GM11168 (cell line): ENCODE measurements around the gene TRPC4AP.

Experiments
- in situ Hi-C: fragments of 300-500 bp; cut with MboI; formaldehyde crosslinking; loops from one replicate; pipeline ENCODE4 v1.12.0; 2022; ENCODE audit warnings: low sequenced_read_pairs; ENCODE audit not compliant: unreplicated experiment

TRPC4AP gene

DNA sequence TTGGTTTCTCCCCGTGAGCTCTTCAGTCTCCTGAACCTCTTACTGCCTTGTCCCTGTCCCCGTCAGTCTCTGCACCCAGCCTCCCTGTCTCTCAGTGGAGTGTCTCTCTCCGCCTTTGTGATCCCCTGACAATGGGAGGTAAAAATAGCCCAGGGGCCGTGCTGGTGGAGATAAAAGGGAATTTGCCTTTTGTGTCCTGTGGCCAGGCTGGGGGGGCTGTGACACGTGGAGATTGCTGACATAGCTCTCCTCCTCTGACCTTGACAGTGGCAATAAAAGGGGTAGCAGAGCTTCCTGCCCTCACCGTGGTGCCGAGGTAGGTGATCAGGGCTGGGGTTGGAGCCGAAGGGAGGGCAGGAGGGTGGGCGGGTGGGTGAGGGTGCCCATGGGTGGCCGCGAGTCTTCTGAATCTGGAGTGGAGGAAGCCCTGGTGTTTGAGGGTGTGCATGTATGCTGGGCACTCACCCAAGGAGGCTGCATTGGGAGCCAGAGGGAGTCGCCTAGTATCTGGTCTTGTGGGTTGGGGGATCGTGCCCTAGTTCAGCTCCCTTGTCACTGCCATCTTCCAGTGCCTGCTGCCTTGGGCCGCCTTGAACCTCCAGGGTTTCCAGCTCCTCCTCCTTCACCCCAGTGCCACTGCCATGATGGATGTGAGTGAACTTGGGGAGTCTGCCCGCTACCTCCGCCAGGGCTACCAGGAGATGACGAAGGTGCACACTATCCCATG lies 115.1 kb downstream of the TRPC4AP start:
- in situ Hi-C loops: loop anchor here (10.0 kb wide), 1 partner anchor 143 kb away; no protein-coding TSS in a partner anchor

GRCh38 chr20:34976286-34976685 lies 116.3 kb downstream of the TRPC4AP start:
- in situ Hi-C loops: loop anchor here (10.0 kb wide), 1 partner anchor 141 kb away; no protein-coding TSS in a partner anchor

DNA sequence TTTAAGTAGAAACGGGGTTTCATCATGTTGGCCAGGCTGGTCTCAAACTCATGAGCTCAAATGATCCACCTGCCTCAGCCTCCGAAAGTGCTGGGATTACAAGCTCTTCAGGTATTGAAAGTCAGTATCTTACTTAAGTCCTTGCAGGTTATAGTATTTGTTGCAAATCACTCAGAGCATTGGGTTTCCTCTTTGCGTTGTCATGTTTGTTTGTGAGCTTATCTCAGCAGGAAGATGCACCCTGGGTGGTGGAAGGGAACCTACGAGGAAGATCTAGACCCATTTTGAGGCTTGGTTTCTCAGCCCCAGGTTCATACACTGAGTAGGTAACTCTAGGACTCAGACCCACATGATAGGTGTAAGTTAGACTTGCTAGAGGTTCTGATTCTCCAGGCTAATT lies 118.4 kb downstream of the TRPC4AP start:
- in situ Hi-C loops: loop anchor here (10.0 kb wide), 1 partner anchor 139 kb away; no protein-coding TSS in a partner anchor

DNA sequence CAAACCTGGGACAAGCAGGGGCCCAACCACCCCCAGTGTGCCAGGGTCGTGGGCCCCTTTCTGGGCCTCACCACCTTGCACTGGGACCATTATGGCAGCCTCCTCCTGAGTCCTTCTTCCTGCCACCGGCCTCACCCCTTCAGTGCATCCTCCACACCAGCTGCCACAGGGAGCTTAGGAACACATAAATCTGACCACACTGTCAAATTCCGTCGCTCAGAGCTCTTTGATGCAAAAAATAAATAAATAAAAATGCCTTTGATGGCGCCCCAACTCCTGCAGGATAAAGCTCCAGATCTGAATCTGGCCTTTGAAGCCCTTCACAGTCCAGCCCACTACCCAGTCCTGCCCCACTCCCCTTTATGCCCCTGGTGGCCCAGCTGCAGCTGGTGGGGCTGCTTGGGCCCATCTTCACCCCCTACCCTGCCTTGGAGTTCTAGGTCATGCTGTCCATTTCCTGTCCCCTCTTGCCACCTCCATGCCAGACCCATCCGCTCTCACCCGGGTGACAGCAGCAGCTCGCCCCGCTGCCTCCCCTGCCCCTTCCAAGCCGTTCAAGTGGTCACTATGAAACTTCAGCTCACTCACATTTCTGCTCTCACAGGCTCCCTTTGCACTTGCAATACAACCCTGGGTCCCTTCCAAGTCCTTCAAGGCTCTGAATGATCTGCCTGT lies 120.9 kb downstream of the TRPC4AP start:
- in situ Hi-C loops: loop anchor here (10.0 kb wide), 1 partner anchor 137 kb away; no protein-coding TSS in a partner anchor

DNA sequence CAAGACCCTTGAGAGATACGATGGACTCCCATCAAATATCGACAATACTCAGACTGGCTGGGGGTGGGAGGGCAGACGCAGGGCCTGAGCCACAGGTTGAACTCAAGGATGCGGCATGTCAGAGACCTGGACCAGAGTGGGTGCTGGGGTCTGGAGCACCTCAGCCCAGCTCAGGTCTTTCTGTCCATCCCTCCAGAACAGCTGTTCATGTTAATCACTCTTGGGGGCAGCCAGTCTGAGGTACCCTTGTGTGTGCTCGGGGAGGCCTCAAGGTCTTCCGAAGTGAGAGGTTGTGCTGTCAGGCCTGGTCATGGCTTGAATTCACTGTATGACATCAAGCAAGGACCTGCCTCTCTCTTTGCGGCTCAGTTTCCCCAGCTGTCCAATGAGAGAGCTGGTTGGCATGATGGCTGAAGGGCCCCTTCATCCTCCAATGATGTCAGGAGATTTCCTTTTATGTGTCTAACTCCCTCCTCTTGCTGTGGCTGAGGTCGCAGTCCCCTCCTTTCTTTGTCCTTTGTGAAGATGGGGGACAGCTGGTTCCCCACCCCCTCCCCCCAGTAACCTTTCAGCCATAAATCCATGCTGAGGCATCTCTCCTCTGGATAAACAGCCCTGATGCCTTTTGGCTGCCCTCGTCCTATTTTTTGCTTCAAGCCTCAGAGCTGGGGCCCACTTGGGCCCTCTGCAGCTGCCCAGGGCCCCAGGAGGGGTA lies 121.6 kb downstream of the TRPC4AP start:
- in situ Hi-C loops: loop anchor here (10.0 kb wide), 1 partner anchor 136 kb away; no protein-coding TSS in a partner anchor

DNA sequence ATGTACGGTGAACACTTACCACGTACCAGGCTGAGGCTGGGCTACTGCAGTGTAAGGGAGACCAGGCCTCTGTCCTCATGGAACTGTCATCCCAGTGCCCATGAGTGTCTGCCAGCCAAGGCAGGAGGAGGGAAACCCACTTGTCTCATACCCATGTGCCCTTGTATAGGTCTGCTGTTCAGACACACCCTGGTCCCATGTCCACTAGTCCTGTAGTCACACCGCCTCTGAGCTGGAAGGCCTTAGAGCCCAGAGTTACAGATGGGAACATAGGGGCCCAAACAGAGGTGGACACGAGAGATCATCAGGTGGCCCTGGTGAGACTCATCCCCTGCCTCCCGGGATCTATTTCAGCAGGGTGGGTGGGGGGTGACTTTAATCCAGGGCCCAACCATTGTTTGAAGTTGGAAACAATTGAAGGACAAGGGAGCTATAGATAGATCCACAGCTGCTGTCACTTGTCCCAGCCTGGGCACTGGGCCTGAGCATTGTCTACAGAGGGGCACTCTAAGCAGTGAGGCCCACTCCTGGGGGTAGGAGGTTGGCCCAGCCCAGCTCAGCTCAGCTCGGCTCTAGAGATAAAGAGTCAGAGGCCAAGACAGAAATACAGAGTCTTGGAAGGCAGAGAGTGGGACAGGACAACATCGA lies 122.3 kb downstream of the TRPC4AP start:
- in situ Hi-C loops: loop anchor here (10.0 kb wide), 1 partner anchor 136 kb away; no protein-coding TSS in a partner anchor

DNA sequence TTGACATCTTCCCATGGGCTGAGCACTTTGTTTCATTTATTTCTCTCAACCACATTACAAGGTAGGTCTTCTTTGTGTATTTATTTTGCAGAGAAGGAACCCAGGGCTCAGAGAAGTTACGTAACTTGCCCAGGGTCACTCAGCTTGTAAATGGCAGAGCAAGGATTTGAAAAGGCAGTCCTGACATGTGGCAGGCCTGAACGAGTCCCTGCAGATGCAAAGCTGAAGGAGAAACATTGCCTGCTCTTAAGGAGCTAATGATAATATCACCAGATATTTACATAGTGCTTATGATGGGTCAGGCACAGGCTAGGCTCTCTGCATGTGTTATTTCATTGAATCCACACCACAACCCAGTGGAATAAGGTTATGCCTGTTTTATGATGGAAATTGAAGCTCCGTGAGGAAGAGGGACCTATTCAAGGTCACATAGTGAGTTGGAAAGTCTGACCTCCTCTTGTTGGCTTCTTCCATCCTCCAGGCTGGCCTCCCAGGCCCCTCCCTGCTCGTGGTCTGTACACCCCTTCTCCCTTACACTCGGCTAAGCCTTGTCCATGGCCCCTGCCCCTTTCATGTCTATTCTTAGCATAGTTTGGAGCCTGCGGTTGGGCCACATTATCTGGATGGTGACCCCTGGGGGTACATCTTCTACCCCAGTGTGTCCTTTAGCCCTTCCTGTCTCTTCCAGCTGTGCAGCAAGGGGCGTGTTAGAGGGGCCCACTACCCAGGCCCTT lies 124.4 kb downstream of the TRPC4AP start:
- in situ Hi-C loops: no loop called here

DNA sequence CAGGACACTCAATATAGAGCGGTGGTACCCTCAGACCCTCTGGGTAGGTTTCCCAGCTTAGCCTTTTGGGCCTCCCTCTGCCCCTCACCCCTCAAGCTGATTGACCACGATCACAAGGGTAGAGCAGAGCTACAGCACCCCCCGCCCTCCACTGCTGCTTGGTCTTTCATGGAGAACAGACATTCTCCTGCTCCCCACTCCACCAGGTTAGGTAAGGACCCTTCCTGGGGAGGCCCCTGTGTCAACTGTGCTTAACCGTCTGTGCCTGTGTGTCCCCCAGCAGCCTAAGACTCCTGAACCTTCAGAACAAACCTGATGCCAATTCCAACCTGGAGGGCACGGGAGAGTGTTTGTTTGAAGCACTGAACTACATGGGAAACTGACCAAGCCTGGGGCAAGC lies 125.2 kb downstream of the TRPC4AP start:
- in situ Hi-C loops: no loop called here

DNA sequence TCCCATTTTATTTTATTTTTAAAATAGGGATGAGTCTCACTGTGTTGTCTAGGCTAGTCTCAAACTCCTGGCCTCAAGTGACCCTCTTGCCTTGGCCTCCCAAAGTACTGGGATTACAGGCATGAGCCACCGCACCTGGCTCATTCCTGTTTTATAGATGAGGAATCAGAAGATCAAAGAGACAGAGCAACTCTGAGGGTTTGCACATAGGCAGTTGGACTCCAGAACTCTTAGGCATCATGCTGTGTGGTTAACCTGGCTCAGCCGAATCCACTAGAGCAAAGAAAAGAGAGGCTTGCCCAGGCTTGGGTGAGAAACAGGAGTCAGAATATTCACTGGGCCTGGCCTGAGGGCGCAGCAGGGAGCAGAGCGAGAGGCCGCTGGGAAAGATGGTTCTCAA lies 127.6 kb downstream of the TRPC4AP start:
- in situ Hi-C loops: no loop called here

DNA sequence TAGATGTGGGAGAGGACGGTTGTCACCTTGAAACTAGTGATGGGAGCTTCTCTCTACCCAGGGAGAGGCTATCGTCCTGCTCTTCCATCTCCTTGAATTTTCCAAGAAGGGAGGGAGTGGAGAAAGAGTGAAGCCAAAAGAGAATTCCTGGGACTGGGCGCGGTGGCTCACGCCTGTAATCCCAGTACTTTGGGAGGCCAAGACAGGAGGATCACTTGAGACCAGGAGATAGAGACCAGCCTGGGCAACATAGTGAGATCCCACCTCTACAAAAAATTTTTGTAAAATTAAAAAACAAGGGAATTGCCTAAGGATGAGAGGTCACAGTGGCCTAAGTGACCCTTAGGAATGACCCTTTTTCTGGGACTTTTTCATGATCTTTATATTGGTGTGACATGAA lies 128.1 kb downstream of the TRPC4AP start:
- in situ Hi-C loops: loop anchor here (5.0 kb wide), 1 partner anchor 92 kb away; the partner anchor contains the start of gene GGT7

DNA sequence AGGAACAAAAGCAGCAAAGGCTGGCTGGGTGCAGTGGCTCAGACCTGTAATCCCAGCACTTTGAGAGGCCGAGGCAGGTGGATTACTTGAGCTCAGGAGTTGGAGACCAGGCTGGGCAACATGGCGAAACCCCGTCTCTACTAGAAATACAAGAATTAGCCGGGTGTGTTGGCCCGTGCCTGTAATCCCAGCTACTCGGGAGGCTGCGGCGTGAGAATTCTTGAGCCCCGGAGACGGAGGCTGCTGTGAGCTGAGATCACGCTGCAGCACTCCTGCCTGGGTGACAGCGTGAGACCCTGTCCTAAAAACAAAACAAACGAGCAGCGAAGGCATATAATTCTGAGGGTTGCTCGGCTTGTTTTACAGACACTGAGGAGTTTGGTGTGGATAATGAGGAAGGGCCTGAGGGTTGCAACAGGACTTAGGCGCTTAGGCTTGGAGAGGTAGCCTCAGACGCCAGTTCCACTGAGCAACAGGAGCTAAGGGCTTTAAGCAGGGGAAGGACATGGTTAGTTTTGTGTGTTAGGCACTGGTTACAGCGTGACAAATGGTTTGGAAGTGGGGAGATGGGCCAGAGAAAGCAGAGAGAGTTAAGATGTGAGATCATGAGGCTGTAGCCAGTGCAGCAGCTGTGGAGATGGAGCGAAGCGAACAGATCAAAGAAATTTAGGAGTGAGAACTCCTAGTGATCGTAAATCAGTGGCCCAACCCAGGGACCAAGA lies 135.7 kb downstream of the TRPC4AP start:
- in situ Hi-C loops: no loop called here

DNA sequence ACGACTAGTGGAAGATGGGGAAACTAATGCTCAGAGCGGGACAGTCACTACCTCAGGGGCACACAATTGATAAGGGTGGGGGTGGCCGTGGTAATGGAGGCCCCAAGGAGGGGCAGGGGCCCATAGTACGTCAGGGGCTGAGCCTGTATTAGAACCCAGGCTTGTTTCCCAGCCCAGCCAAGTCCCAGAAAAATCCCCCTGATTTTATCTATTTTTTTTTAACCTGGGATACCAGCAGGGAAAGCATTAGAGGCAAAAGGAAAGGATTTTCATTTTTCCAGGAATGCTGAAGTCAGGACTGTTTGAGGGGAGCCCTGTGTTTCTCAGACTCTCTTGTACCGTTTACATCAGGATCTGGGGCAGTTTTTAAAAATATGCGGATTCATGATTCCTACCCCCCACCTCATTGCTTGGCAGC lies 136.6 kb downstream of the TRPC4AP start:
- in situ Hi-C loops: no loop called here

- in situ Hi-C loops: no loop called here
Observed at GRCh38 chr20:34955231-34956040, 137.2 kb downstream of the TRPC4AP start, which contains the start of the genes GSS and MYH7B. TSS of gene GSS (minus strand) at chr20:34955806. CDS start at chr20:34951852, 3,954 bp downstream. TSS of gene MYH7B (plus strand) at chr20:34955868. CDS start at chr20:34978006, 22,138 bp downstream.

DNA sequence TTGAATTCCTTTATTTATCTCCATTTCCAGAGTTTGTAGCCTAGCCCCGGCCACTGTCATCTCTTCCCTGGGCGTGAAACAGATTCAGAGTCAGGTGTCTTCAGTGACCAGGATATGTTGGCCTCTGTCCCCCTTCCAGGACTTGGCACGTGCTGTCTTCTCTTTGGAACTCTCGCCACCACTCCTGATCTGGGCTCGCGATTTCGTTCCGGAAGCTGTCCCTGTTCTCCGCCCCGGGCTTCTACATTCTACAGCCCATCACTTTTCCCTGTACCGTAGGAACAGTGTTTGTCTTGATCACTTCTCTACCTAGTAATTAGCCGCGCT lies 137.7 kb downstream of the TRPC4AP start:
- in situ Hi-C loops: no loop called here

- in situ Hi-C loops: no loop called here
Observed at GRCh38 chr20:34953960-34954359, 138.6 kb downstream of the TRPC4AP start.

GRCh38 chr20:34952671-34953070 lies 139.9 kb downstream of the TRPC4AP start:
- in situ Hi-C loops: no loop called here
